Uterus (tissue), 4 donors: ENCODE results near the gene CIDEB. TPM values are rescaled to one million over a fixed set of nuclear protein-coding genes. Genes with fewer than 3 reads are reported as not detected.

Experiments used
- DNase-seq, 2 donors: peaks; one replicate each; pipeline ENCODE4 v3.0.0-alpha.2; 2019 to 2020
- H3K27ac ChIP-seq, 2 donors: fragments of 200-600 bp; sonication (generic); 1 replicate in 1 of 2; 2 replicates in 1 of 2; pipeline ENCODE4 v1.5.1; 2016 to 2018
- H3K27me3 ChIP-seq, 2 donors: fragments of 200-600 bp; sonication (generic); one replicate each; pipeline ENCODE4 v1.5.1; 2018 to 2019; ENCODE audit warnings: control low read depth in 1 of 2
- H3K36me3 ChIP-seq, 2 donors: fragments of 200-600 bp; sonication (generic); one replicate each; pipeline ENCODE4 v1.5.1; 2019; ENCODE audit warnings: control low read depth in 1 of 2
- H3K4me1 ChIP-seq, 2 donors: fragments of 200-600 bp; sonication (generic); one replicate each; pipeline ENCODE4 v1.5.1; 2018 to 2019; ENCODE audit warnings: control low read depth in 1 of 2
- H3K4me3 ChIP-seq, 2 donors: fragments of 200-600 bp; sonication (generic); 1 replicate in 1 of 2; 2 replicates in 1 of 2; pipeline ENCODE4 v1.5.1; 2018 to 2019; ENCODE audit warnings: mild to moderate bottlenecking in 1 of 2
- H3K9me3 ChIP-seq, 2 donors: fragments of 200-600 bp; sonication (generic); one replicate each; pipeline ENCODE4 v1.5.1; 2019; ENCODE audit warnings: control low read depth in 1 of 2
- CTCF ChIP-seq, 4 experiments: fragments of 200-600 bp in 2 of 4; fragments of 450-650 bp in 2 of 4; sonication (generic) in 2 of 4; IDR thresholded peaks; one replicate each; pipeline ENCODE4 v1.5.1; 2016 to 2019; ENCODE audit warnings: antibody characterized with exemption in 4 of 4, mild to moderate bottlenecking in 2 of 4, moderate library complexity in 1 of 4
- POLR2A ChIP-seq, 2 donors: fragments of 450-650 bp; IDR thresholded peaks; one replicate each; pipeline ENCODE4 v1.6.1; 2016; ENCODE audit warnings: antibody characterized with exemption in 2 of 2, mild to moderate bottlenecking in 1 of 2, moderate library complexity in 1 of 2
- intact Hi-C: fragments of 100-400 bp; cut with DNase I; formaldehyde crosslinking; loops from one replicate; pipeline ENCODE4 v1.15.1; 2023; ENCODE audit warnings: low total_unique reads
- total RNA-seq, 4 donors: library from RNA; depleted of rRNA in 3 of 4; stranded (reverse); fragments of >200 nt in 3 of 4; gene quantifications; one replicate each; pipeline versions ENCODE4 v1.1.0 to v1.2.4, GENCODE V29; 2014 to 2023
- donor health status: DM: yes; HTN: yes; CAD: no.

Gene CIDEB
- total RNA-seq, 4 donors from 2014 or later, result 1.3 to 25.5 (median 14.1) TPM

DNA sequence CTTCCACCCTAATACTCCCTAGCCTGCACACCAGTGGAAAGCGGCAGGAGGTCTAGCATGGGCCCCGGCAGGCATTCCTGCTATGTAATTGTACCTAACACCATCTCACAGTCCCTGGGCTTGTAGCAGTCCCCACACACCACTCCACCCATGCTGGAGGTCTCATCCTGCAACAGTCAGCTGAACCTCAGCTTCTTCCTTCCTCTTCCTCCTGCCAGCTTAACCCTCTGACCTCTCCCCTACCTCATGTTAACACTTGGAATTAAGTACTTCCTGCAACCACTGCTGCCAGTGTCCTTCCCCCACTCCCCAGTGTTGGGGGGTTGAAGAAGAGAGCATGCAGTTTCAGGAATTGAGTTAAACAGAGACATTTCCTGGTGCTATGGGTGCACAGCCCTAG is 19.5 kb upstream of the CIDEB start:
- Histone ChIP-seq H3K9me3 (no peaks in the 10 kb centered on the region), H3K4me3 (no peak overlapping the region), H3K4me1 (peaks cover 0 to under 1% of the 10 kb centered on the region in 2 donors), H3K27me3 (peaks cover 0 to under 1% of the 10 kb centered on the region in 2 donors), H3K27ac (no peak overlapping the region), H3K36me3 (no peaks in the 10 kb centered on the region)
- TF ChIP-seq POLR2A (IDR thresholded peaks at IDR 0.05) (no peak), CTCF (IDR thresholded peaks at IDR 0.05) (no peak)
- DNase-seq, result no peak
- intact Hi-C loops, result no loop called here

DNA sequence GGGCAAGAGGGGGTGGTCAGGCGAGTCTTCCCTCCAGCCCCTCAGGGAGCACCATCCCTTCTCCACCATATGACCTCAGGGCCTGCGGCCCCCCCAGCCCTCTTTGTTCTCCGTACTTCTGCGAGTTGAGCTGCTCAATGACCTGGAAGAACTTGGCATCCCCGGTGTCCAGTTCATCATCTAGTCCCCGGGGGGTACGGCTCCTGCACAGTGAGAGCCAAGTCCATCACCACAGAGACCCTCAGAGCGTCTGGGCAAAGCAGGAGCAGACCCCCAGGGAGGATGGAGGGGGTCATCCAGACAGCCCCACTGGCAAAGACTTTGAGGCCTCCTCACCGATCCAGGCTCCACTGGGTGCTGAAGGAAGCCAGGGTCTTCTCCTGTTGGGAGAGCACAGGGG is 18.2 kb upstream of the CIDEB start:
- H3K27ac ChIP-seq, result no peak overlapping the region
- H3K27me3 ChIP-seq, result no peaks in the 10 kb centered on the region
- TF ChIP-seq CTCF (IDR thresholded peaks at IDR 0.05) (no peak), POLR2A (IDR thresholded peaks at IDR 0.05) (no peak)
- no peaks in the 10 kb centered on the region for H3K4me1 ChIP-seq
- no peak for DNase-seq
- intact Hi-C loops, result no loop called here
- H3K9me3 ChIP-seq, result no peaks in the 10 kb centered on the region
- H3K36me3 ChIP-seq, result no peaks in the 10 kb centered on the region
- H3K4me3 ChIP-seq, result no peak overlapping the region

- H3K27me3 ChIP-seq, result no peaks in the 10 kb centered on the region
- intact Hi-C loops, result no loop called here
- DNase-seq, result no peak
- no peaks in the 10 kb centered on the region for H3K4me1 ChIP-seq
- TF ChIP-seq CTCF (IDR thresholded peaks at IDR 0.05), result no peak
- TF ChIP-seq POLR2A (IDR thresholded peaks at IDR 0.05), result no peak
- H3K27ac ChIP-seq, result no peak overlapping the region
- no peaks in the 10 kb centered on the region for H3K36me3 ChIP-seq
- H3K9me3 ChIP-seq, result no peaks in the 10 kb centered on the region
- H3K4me3 ChIP-seq, result no peak overlapping the region
Observed at GRCh38 chr14:24325041-24325530, 17.3 kb upstream of the CIDEB start.

GRCh38 chr14:24324024-24324423 is 16.2 kb upstream of the CIDEB start:
- Histone ChIP-seq H3K9me3 (no peaks in the 10 kb centered on the region), H3K27me3 (no peaks in the 10 kb centered on the region), H3K36me3 (no peaks in the 10 kb centered on the region), H3K4me3 (no peak overlapping the region), H3K4me1 (no peaks in the 10 kb centered on the region), H3K27ac (no peak overlapping the region)
- DNase-seq, result no peak
- TF ChIP-seq CTCF (IDR thresholded peaks at IDR 0.05), result no peak
- TF ChIP-seq POLR2A (IDR thresholded peaks at IDR 0.05), result no peak
- intact Hi-C loops, result no loop called here

GRCh38 chr14:24323341-24323740 is 15.6 kb upstream of the CIDEB start:
- H3K4me1 ChIP-seq, result no peaks in the 10 kb centered on the region
- H3K36me3 ChIP-seq, result no peaks in the 10 kb centered on the region
- intact Hi-C loops, result no loop called here
- no peaks in the 10 kb centered on the region for H3K27me3 ChIP-seq
- no peaks in the 10 kb centered on the region for H3K9me3 ChIP-seq
- DNase-seq, result no peak
- no peak for TF ChIP-seq POLR2A (IDR thresholded peaks at IDR 0.05)
- no peak for TF ChIP-seq CTCF (IDR thresholded peaks at IDR 0.05)
- no peak overlapping the region for H3K4me3 ChIP-seq
- no peak overlapping the region for H3K27ac ChIP-seq
